Measurements from ENCODE around the gene ITGB4. TPM values are rescaled to one million over a fixed set of nuclear protein-coding genes. Genes with fewer than 3 reads are reported as not detected.

Gene ITGB4
- total and polyA plus RNA-seq, 2 donors (not counting 3 experiments of a cell fraction or from before 2014, with no cell fraction given), result 4.2 to 6.7 TPM

DNA sequence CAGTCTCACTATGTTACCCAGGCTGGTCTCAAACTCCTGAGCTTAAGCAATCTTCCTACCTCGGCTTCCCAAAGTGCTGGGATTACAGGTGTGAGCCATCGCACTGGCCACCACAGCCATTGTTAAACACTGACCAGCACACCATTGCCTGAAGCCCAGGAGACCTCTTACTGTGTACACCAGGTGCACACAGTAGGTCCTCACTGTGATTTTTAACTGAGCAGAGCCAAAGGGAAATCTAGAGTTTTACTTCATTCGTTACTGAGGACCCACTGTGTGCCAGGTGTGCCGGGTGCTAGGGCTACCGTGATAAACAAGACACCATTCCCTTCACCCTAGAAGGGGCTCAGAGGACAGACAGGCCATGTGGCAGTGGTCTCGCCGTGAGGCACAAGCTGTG is 4.2 kb downstream of the ITGB4 start:
- FAIRE-seq (no peak), DNase-seq (ENCODE audit: low read depth, low spot score) (no peak)
- H3K36me3 ChIP-seq (ENCODE audit: control insufficient read depth in 2 of 2, extremely low read depth in 1 of 2, insufficient read depth in 2 of 2, low read length in 2 of 2), result no peaks in the 10 kb centered on the region
- H3K4me1 ChIP-seq (ENCODE audit: control insufficient read depth, extremely low read depth, insufficient read depth, low read length), result peaks cover 2% of the 10 kb centered on the region
- H3K27ac ChIP-seq (ENCODE audit: insufficient read depth, low read depth, low read length), result no peak overlapping the region
- H3K4me2 ChIP-seq (ENCODE audit: insufficient read depth, low read length), result no peak overlapping the region
- dilution Hi-C loops (cut with MboI; ENCODE audit: extremely low pct_ligation_motif_present, low sequenced_read_pairs) (no loop called here), intact Hi-C loops (cut with micrococcal nuclease) (no loop called here)
- no peaks in the 10 kb centered on the region for H4K20me1 ChIP-seq (replicated peaks; ENCODE audit: control insufficient read depth, extremely low read depth, insufficient read depth, low read length)
- H3K9me3 ChIP-seq (replicated peaks; ENCODE audit: control insufficient read depth, insufficient read depth, low read length), result no peaks in the 10 kb centered on the region
- ChIA-PET CTCF (interaction anchor here (0.7 to 4.8 kb wide), 5 partner anchors 22 to 124 kb away, joined by 3 to 24 read pairs (median 4); partner anchors contain the start of gene SMIM5), POLR2A (interaction anchor here (0.5 kb wide), 1 partner anchor 415 kb away, joined by 3 read pairs; no protein-coding TSS in a partner anchor)
- BruUV-seq (replicated peaks), result no TSS peak
- TF ChIP-seq GATA2 (IDR thresholded peaks at IDR 0.05; ENCODE audit: insufficient read depth, insufficient read length, low read depth, low read length) (no peak), POLR2A (IDR thresholded peaks at IDR 0.05; ENCODE audit: low read depth, low read length) (no peak), POLR2AphosphoS5 (IDR thresholded peaks at IDR 0.05; ENCODE audit: insufficient read depth, low read depth, low read length) (no peak), EZH2 (IDR thresholded peaks at IDR 0.05; ENCODE audit: borderline replicate concordance, low read depth, low read length, severe bottlenecking) (no peak), FOS (IDR thresholded peaks at IDR 0.05; ENCODE audit: borderline replicate concordance, insufficient read depth, low read length) (no peak), MYC (IDR thresholded peaks at IDR 0.05; ENCODE audit: low read depth, low read length) (no peak), JUN (IDR thresholded peaks at IDR 0.05; ENCODE audit: borderline replicate concordance, insufficient read depth, insufficient read length, low read depth) (no peak), CTCF (IDR thresholded peaks at IDR 0.05; ENCODE audit: extremely low read depth in 1 of 2, insufficient read depth in 1 of 2, low read depth in 1 of 2, low read length in 2 of 2) (no peak)
- TF ChIP-seq, protein P1, sequence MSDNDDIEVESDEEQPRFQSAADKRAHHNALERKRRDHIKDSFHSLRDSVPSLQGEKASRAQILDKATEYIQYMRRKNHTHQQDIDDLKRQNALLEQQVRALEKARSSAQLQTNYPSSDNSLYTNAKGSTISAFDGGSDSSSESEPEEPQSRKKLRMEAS (IDR thresholded peaks at IDR 0.05; ENCODE audit: insufficient read depth, insufficient read length), result no peak
- no peaks in the 10 kb centered on the region for H3K9me1 ChIP-seq (replicated peaks; ENCODE audit: control insufficient read depth, extremely low read depth, insufficient read depth, low read length)
- no peaks in the 10 kb centered on the region for H3K79me2 ChIP-seq (ENCODE audit: control insufficient read depth, insufficient read depth, low read length)
- peaks cover 0 to 2% of the 10 kb centered on the region in 2 experiments for H3K27me3 ChIP-seq (ENCODE audit: control insufficient read depth in 2 of 2, insufficient read depth in 2 of 2, low read length in 2 of 2)
- H2AFZ ChIP-seq (ENCODE audit: low read depth, low read length), result no peak overlapping the region
- no peak overlapping the region for H3K9ac ChIP-seq (replicated peaks; ENCODE audit: extremely low read depth, insufficient read depth, low read length)
- H3K4me3 ChIP-seq (replicated peaks in 1 of 3; ENCODE audit: insufficient read depth in 1 of 3, low read depth in 1 of 3, low read length in 3 of 3), result no peak overlapping the region
